Mesothelial cell of epicardium (in vitro differentiated cells): Measurements from ENCODE around the gene MVB12A. TPM values are rescaled to one million over a fixed set of nuclear protein-coding genes. Genes with fewer than 3 reads are reported as not detected.

Experiments
- DNase-seq, 2 experiments: peaks; one replicate each; pipeline ENCODE4 v3.0.0; 2021; ENCODE audit warnings: low spot score in 2 of 2; ENCODE audit not compliant: unreplicated experiment in 2 of 2
- H3K27ac Mint-ChIP-seq: 2 replicates; pipeline ENCODE4 v1.8.0; 2021; ENCODE audit warnings: mixed read lengths
- H3K27me3 Mint-ChIP-seq: 2 replicates; pipeline ENCODE4 v1.8.0; 2021; ENCODE audit warnings: low read depth, mixed read lengths
- H3K36me3 Mint-ChIP-seq: 2 replicates; pipeline ENCODE4 v1.8.0; 2021; ENCODE audit warnings: mixed read lengths
- H3K4me1 Mint-ChIP-seq: 2 replicates; pipeline ENCODE4 v1.8.0; 2021; ENCODE audit warnings: mixed read lengths
- H3K4me3 Mint-ChIP-seq: 2 replicates; pipeline ENCODE4 v1.8.0; 2021; ENCODE audit warnings: mild to moderate bottlenecking, moderate library complexity, mixed read lengths
- H3K9me3 Mint-ChIP-seq: 2 replicates; pipeline ENCODE4 v1.8.0; 2021; ENCODE audit warnings: mixed read lengths
- total RNA-seq: library from RNA; stranded (reverse); gene quantifications from 3 replicates; pipeline ENCODE4 v1.2.1, GENCODE V29; 2021
- TF ChIP-seq, protein P1 (sequence below): fragments of 200-600 bp; sonication (generic); IDR thresholded peaks from one replicate; pipeline ENCODE4 v1.5.0; 2021; ENCODE audit warnings: antibody characterized with exemption; ENCODE audit not compliant: unreplicated experiment

MVB12A gene
- total RNA-seq, 1 donor from 2014 or later = 53.5 TPM

- no peak for DNase-seq
- Mint-ChIP-seq H3K36me3 (no peaks in the 10 kb centered on the region), H3K4me3 (no peak overlapping the region), H3K9me3 (no peaks in the 10 kb centered on the region), H3K4me1 (peaks cover 9% of the 10 kb centered on the region), H3K27ac (no peak overlapping the region), H3K27me3 (peaks cover 44% of the 10 kb centered on the region)
- TF ChIP-seq, protein P1, sequence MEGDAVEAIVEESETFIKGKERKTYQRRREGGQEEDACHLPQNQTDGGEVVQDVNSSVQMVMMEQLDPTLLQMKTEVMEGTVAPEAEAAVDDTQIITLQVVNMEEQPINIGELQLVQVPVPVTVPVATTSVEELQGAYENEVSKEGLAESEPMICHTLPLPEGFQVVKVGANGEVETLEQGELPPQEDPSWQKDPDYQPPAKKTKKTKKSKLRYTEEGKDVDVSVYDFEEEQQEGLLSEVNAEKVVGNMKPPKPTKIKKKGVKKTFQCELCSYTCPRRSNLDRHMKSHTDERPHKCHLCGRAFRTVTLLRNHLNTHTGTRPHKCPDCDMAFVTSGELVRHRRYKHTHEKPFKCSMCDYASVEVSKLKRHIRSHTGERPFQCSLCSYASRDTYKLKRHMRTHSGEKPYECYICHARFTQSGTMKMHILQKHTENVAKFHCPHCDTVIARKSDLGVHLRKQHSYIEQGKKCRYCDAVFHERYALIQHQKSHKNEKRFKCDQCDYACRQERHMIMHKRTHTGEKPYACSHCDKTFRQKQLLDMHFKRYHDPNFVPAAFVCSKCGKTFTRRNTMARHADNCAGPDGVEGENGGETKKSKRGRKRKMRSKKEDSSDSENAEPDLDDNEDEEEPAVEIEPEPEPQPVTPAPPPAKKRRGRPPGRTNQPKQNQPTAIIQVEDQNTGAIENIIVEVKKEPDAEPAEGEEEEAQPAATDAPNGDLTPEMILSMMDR = no peak
These were observed 36.3 kb downstream of the MVB12A start for GRCh38 chr19:17456127-17456526.

GRCh38 chr19:17457616-17458015 is 37.8 kb downstream of the MVB12A start:
- no peak overlapping the region for H3K27ac Mint-ChIP-seq
- no peaks in the 10 kb centered on the region for H3K36me3 Mint-ChIP-seq
- H3K27me3 Mint-ChIP-seq = peaks cover 44% of the 10 kb centered on the region
- TF ChIP-seq, protein P1 = no peak
- H3K4me3 Mint-ChIP-seq = no peak overlapping the region
- no peak for DNase-seq
- H3K4me1 Mint-ChIP-seq = peaks cover 9% of the 10 kb centered on the region
- no peaks in the 10 kb centered on the region for H3K9me3 Mint-ChIP-seq

DNA sequence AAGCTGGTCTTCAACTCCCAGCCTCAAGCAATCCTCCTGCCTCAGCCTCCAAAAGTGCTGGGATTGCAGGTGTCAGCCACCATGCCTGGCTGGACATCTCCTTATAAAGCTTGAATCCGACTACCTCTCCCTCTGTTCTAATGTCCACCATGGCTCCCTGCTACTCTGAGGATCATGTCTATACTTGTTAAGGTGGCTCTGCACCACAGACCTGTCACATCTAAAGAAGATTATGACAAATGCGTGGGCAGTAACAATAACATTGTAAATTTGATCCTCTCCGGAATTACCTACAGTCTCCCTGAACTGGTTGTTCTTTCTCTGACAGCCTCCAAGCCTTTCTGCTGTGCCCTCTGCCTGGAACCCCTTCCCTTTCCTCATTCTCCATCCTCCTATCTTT is 39.1 kb downstream of the MVB12A start:
- Mint-ChIP-seq H3K4me3 (no peak overlapping the region), H3K4me1 (peaks cover 6% of the 10 kb centered on the region)

DNA sequence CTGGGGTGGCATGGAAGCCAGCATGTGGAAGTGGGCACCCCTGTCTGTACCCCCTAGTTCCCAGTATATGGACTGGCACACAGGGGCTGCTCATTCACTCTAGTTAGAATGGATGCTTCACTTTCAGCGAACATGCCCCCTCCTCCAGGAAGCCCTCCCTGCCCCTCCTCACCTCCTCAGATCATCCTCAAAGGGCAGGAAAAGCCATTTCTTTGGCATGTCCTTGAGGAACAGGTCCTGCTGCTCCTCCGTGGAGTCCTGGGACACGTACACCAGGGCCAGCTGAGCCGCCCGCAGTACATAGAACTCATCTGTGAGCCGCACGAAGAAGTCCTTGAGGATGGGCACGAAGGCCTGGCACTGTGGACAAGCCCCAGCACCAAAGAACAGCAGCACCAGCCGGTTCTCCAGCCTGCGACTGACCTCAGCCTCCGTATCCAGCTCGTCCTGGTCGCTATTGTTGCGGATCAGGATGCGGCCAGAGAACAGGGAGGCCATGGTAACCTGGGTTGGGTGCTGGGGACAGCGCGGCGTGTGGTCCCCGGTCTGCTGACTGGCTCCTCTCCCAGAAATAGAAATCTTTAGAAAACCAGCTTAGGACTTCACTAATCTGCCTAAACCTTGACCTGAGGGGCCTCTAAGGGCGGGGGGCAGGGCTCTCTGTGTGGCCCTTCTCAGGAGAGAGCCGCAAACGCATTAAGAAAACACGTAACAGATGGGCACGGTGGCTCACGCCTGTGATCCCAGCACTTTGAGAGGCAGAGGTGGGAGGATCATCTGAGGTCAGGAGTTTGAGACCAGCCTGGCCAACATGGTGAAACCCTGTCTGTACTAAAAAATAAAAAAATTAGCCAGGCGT is 40.8 kb downstream of the MVB12A start, which contains the start of gene NXNL1:
NXNL1 (minus strand) TSS at position 555 of the 859 bp plus-strand sequence; CDS start at position 498, 57 bp downstream.
- Mint-ChIP-seq H3K4me3 (no peak within 1 kb of the TSS), H3K9me3 (no peaks in the 10 kb centered on the region), H3K27ac (no peak within 1 kb of the TSS), H3K36me3 (no peaks in the 10 kb centered on the region), H3K4me1 (no peaks in the 10 kb centered on the region), H3K27me3 (peaks cover 24% of the 10 kb centered on the region)
- TF ChIP-seq, protein P1 = no peak
- no peak for DNase-seq

More for the DNA sequence above, 39.1 kb downstream of the MVB12A start:
- Mint-ChIP-seq H3K27me3 (peaks cover 36% of the 10 kb centered on the region), H3K27ac (no peak overlapping the region), H3K36me3 (no peaks in the 10 kb centered on the region), H3K9me3 (no peaks in the 10 kb centered on the region)
- no peak for DNase-seq
- TF ChIP-seq, protein P1 = no peak

DNA sequence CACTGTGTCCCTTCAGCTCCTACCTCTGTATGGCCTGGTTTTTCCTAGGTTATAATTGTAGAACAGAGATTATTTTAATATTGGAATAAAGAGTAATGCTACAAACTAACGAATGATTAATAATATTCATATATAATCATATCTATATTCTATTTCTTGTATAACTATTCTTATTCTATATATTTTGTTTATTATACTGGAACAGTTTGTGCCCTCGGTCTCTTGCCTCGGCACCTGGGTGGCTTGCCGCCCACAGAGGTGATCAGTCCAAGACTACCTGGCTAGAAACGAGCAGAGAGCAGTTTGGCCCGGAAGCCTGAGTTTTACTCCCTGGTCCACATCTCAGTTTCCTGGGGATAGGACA is 46.6 kb downstream of the MVB12A start:
- Mint-ChIP-seq H3K27ac (no peak overlapping the region), H3K4me1 (peaks cover 18% of the 10 kb centered on the region), H3K4me3 (no peak overlapping the region), H3K27me3 (no peaks in the 10 kb centered on the region), H3K9me3 (no peaks in the 10 kb centered on the region), H3K36me3 (no peaks in the 10 kb centered on the region)
- DNase-seq = no peak
- TF ChIP-seq, protein P1 = no peak
